Esophagus muscularis mucosa (tissue), 4 donors: ENCODE data around the gene ADCY7. TPM values are rescaled to one million over a fixed set of nuclear protein-coding genes. Genes with fewer than 3 reads are reported as not detected.

Experiments
- DNase-seq: peaks from one replicate; pipeline ENCODE4 v3.0.0-alpha.2; 2017; ENCODE audit errors: extremely low spot score
- H3K27ac ChIP-seq, 4 donors: fragments of 200-600 bp; sonication (generic); replicated peaks in 1 of 4; 1 replicate in 3 of 4; 2 replicates in 1 of 4; pipeline ENCODE4 v1.5.1; 2016 to 2019; ENCODE audit warnings: mild to moderate bottlenecking in 1 of 4
- H3K27me3 ChIP-seq, 4 donors: fragments of 200-600 bp; sonication (generic); one replicate each; pipeline versions ENCODE4 v1.5.1 to v1.6.0; 2016 to 2019
- H3K36me3 ChIP-seq, 4 donors: fragments of 200-600 bp; sonication (generic); one replicate each; pipeline ENCODE4 v1.5.1; 2016 to 2019
- H3K4me1 ChIP-seq, 4 donors: fragments of 200-600 bp; sonication (generic); one replicate each; pipeline ENCODE4 v1.5.1; 2016 to 2019
- H3K4me3 ChIP-seq, 4 donors: fragments of 200-600 bp; sonication (generic); 1 replicate in 2 of 4; 2 replicates in 2 of 4; pipeline ENCODE4 v1.5.1; 2016 to 2019; ENCODE audit warnings: mild to moderate bottlenecking in 4 of 4, moderate library complexity in 1 of 4
- H3K9me3 ChIP-seq, 4 donors: fragments of 200-600 bp; sonication (generic); 1 replicate in 3 of 4; 2 replicates in 1 of 4; pipeline ENCODE4 v1.5.1; 2016 to 2019
- EP300 ChIP-seq: sonication (generic); formaldehyde crosslinking; IDR thresholded peaks from one replicate; pipeline ENCODE4 v1.6.1; 2017; ENCODE audit warnings: antibody characterized with exemption
- POLR2A ChIP-seq: fragments of 450-650 bp; IDR thresholded peaks from one replicate; pipeline ENCODE4 v1.6.1; 2017; ENCODE audit warnings: antibody characterized with exemption, moderate library complexity, mild to moderate bottlenecking, low read depth
- POLR2AphosphoS5 ChIP-seq, 2 donors: sonication (generic); formaldehyde crosslinking; IDR thresholded peaks; one replicate each; pipeline ENCODE4 v1.6.1; 2017; ENCODE audit warnings: antibody characterized with exemption in 2 of 2
- WGBS: methylation state at CpG from one replicate; pipeline ENCODE4 v1.1.5; 2018; 5-methylcytosine and 5-hydroxymethylcytosine counted together
- intact Hi-C: fragments of 100-400 bp; cut with DNase I; formaldehyde crosslinking; loops from one replicate; pipeline ENCODE4 v1.15.1; 2023
- total RNA-seq, 4 donors: library from RNA; depleted of rRNA; stranded (reverse); fragments of >200 nt; gene quantifications; one replicate each; pipeline versions ENCODE4 v1.1.0 to v1.2.1, GENCODE V29; 2016
- TF ChIP-seq, protein P1 (sequence below), 3 experiments: fragments of 200-600 bp in 2 of 3; fragments of 450-650 bp in 1 of 3; sonication (generic) in 2 of 3; IDR thresholded peaks; one replicate each; pipeline ENCODE4 v1.5.1; 2017 to 2019; ENCODE audit warnings: antibody characterized with exemption in 3 of 3, mild to moderate bottlenecking in 2 of 3, moderate library complexity in 1 of 3

ADCY7 gene
- total RNA-seq, 4 donors from 2014 or later = 12.3 to 17.4 (median 15.6) TPM

DNA sequence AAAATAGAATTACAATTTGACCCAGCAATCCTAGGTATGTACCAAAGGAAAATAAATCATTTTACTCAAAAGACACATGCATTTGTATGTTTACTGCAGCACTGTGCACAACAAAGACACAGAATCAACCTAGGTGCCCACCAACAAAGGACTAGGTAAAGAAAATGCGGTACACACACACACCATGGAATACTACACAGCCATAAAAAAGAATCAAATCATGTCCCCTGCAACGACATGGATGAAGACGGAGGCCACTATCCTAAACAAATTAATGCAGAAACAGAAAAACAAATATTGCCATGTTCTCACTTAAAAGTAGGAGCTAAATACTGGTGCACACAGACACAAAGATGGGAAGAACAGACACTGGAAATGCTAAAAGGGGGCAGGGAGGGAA lies 66.2 kb downstream of the ADCY7 start:
- Histone ChIP-seq H3K27ac (peak overlapping the region; percentile 68 to 78 (median 73)), H3K27me3 (no peaks in the 10 kb centered on the region), H3K4me3 (no peak overlapping the region), H3K9me3 (no peaks in the 10 kb centered on the region), H3K36me3 (peaks cover 3 to 58% (median 17%) of the 10 kb centered on the region in 4 donors), H3K4me1 (peaks cover 0 to 65% (median 53%) of the 10 kb centered on the region in 4 donors)
- no peak for DNase-seq
- TF ChIP-seq EP300 = no peak
- TF ChIP-seq POLR2A = no peak
- TF ChIP-seq POLR2AphosphoS5 (IDR thresholded peaks at IDR 0.05) = no peak
- TF ChIP-seq, protein P1, sequence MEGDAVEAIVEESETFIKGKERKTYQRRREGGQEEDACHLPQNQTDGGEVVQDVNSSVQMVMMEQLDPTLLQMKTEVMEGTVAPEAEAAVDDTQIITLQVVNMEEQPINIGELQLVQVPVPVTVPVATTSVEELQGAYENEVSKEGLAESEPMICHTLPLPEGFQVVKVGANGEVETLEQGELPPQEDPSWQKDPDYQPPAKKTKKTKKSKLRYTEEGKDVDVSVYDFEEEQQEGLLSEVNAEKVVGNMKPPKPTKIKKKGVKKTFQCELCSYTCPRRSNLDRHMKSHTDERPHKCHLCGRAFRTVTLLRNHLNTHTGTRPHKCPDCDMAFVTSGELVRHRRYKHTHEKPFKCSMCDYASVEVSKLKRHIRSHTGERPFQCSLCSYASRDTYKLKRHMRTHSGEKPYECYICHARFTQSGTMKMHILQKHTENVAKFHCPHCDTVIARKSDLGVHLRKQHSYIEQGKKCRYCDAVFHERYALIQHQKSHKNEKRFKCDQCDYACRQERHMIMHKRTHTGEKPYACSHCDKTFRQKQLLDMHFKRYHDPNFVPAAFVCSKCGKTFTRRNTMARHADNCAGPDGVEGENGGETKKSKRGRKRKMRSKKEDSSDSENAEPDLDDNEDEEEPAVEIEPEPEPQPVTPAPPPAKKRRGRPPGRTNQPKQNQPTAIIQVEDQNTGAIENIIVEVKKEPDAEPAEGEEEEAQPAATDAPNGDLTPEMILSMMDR (IDR thresholded peaks at IDR 0.05) = no peak
- WGBS = 96% methylated on average over 3 of the region's 3 CpGs
- intact Hi-C loops = loop anchor here (10.0 kb wide), 1 partner anchor 178 kb away; the partner anchor contains the start of gene TENT4B

- WGBS = 58% methylated on average over 13 of the region's 14 CpGs
- H3K27ac ChIP-seq = peak overlapping the region; percentile 73 to 78 (median 74)
Observed at GRCh38 chr16:50334106-50334975, 68.0 kb downstream of the ADCY7 start.

DNA sequence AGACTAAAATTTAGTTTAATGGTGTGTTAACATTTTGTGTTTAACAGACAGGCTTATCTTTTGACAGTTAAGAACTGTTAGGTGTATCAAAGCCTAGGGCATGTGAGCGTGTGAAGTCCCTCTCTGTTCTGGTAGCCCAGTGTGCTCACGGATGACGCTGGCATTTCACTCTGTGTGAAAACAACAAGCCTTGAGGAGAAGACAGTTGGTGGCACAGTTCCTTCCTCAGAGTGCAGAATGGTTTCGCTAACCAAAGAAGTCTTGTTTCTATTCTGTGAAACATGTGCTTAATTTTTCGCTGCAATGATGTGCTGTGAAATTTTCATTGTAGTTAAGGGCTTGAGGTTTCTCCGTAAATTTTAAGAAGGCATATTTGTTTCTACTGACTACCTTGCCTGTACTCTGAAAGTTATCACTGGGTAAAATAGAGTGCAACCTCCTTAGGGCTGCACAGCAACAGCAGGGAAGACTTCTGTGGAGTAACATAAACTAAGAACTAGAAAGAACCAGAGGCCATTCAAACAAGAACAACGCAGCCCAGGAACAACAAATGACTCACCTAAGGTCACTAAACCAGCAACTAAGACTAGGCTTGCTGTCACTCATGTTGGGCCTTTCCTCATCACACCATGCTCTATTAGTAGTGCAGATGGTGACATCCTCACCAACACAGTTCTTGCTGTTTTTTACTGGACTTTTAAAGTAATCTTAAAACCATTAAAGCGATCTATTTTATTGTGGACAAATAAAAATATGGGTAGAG lies 69.0 kb downstream of the ADCY7 start:
- intact Hi-C loops = loop anchor here (10.0 kb wide), 1 partner anchor 181 kb away; the partner anchor contains the start of gene TENT4B
- Histone ChIP-seq H3K27ac (peak overlapping the region; percentile 73 to 78 (median 74)), H3K4me1 (peaks cover 0 to 75% (median 48%) of the 10 kb centered on the region in 4 donors), H3K36me3 (peaks cover 3 to 57% (median 21%) of the 10 kb centered on the region in 4 donors), H3K4me3 (no peak overlapping the region), H3K9me3 (no peaks in the 10 kb centered on the region), H3K27me3 (no peaks in the 10 kb centered on the region)
- TF ChIP-seq POLR2A = no peak
- TF ChIP-seq, protein P1 (IDR thresholded peaks at IDR 0.05) = no peak
- TF ChIP-seq POLR2AphosphoS5 (IDR thresholded peaks at IDR 0.05) = peak in 1 of 2 donors; percentile 40
- TF ChIP-seq EP300 = no peak
- 71% methylated on average over 8 of the region's 8 CpGs for WGBS
- no peak for DNase-seq

More at GRCh38 chr16:50334106-50334975, 68.0 kb downstream of the ADCY7 start:
- Histone ChIP-seq H3K27me3 (no peaks in the 10 kb centered on the region), H3K4me3 (no peak overlapping the region), H3K36me3 (peaks cover 3 to 53% (median 21%) of the 10 kb centered on the region in 4 donors), H3K9me3 (no peaks in the 10 kb centered on the region), H3K4me1 (peaks cover 0 to 75% (median 55%) of the 10 kb centered on the region in 4 donors)
- no peak for DNase-seq
- TF ChIP-seq POLR2A (no peak), POLR2AphosphoS5 (IDR thresholded peaks at IDR 0.05) (peak in 1 of 2 donors; percentile 52)
- intact Hi-C loops = loop anchor here (10.0 kb wide), 1 partner anchor 180 kb away; the partner anchor contains the start of gene TENT4B

DNA sequence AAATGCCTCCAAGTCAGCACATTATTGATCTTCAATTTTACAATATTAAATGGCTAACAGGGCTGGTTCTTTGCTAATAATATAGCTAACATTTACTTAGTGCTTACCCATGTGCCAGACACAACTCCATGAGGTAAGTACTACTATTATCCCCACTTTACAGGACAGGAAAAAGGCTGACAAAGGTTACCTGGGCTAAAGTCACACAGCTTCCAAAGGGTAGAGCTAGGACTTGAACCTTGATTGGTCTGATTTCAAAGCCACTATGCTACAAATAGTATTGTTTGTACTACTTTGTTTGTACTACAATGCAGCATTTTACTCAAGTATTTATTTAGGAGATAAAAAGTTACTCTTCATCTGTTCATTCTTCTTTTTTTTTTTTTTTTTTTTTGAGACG lies 70.5 kb downstream of the ADCY7 start:
- Histone ChIP-seq H3K4me1 (peaks cover 0 to 73% (median 47%) of the 10 kb centered on the region in 4 donors), H3K27ac (peak overlapping the region in 1 of 4 donors; percentile 30), H3K36me3 (peaks cover 3 to 64% (median 24%) of the 10 kb centered on the region in 4 donors), H3K9me3 (no peaks in the 10 kb centered on the region), H3K4me3 (no peak overlapping the region), H3K27me3 (no peaks in the 10 kb centered on the region)
- WGBS = 80% methylated on average over 1 of the region's 1 CpG
- no peak for TF ChIP-seq POLR2A
- TF ChIP-seq EP300 = no peak
- TF ChIP-seq POLR2AphosphoS5 (IDR thresholded peaks at IDR 0.05) = no peak
- TF ChIP-seq, protein P1 (IDR thresholded peaks at IDR 0.05) = no peak
- intact Hi-C loops = loop anchor here (10.0 kb wide), 1 partner anchor 182 kb away; the partner anchor contains the start of gene TENT4B
- no peak for DNase-seq
